HPDE6-E6E7 (cell line): Measurements from ENCODE around the gene SUSD4.

Experiments used
- DNase-seq: peaks from one replicate; pipeline ENCODE4 v3.0.0; 2011; ENCODE audit warnings: missing footprints; ENCODE audit errors: extremely low spot score

Gene SUSD4

GRCh38 chr1:223211323-223211985, 152.5 kb downstream of the SUSD4 start:
- DNase-seq = no peak

- no peak for DNase-seq
These were observed 153.2 kb downstream of the SUSD4 start for GRCh38 chr1:223210788-223211120.

- no peak for DNase-seq
These were observed 153.8 kb downstream of the SUSD4 start for GRCh38 chr1:223209992-223210787.

- no peak for DNase-seq
These were observed 154.6 kb downstream of the SUSD4 start for GRCh38 chr1:223209293-223209898.

- no peak for DNase-seq
These were observed 155.6 kb downstream of the SUSD4 start for GRCh38 chr1:223208164-223209076.

- no peak for DNase-seq
These were observed 156.5 kb downstream of the SUSD4 start for GRCh38 chr1:223207293-223208066.

- DNase-seq = no peak
These were observed 159.6 kb downstream of the SUSD4 start for GRCh38 chr1:223204424-223204823.

GRCh38 chr1:223203694-223204093, 160.3 kb downstream of the SUSD4 start:
- DNase-seq = no peak

- DNase-seq = no peak
These were observed 161.0 kb downstream of the SUSD4 start for GRCh38 chr1:223203034-223203408.

- DNase-seq = no peak
These were observed 161.5 kb downstream of the SUSD4 start for GRCh38 chr1:223202376-223203033.

- DNase-seq = no peak
These were observed 162.0 kb downstream of the SUSD4 start for GRCh38 chr1:223201967-223202366.

- DNase-seq = no peak
These were observed 163.1 kb downstream of the SUSD4 start for GRCh38 chr1:223200903-223201302.

- no peak for DNase-seq
These were observed 164.8 kb downstream of the SUSD4 start for GRCh38 chr1:223199094-223199647.

GRCh38 chr1:223198628-223198965, 165.4 kb downstream of the SUSD4 start:
- DNase-seq = no peak

GRCh38 chr1:223197923-223198627, 165.9 kb downstream of the SUSD4 start:
- DNase-seq = no peak

GRCh38 chr1:223189903-223190724, 173.9 kb downstream of the SUSD4 start:
- DNase-seq = no peak

GRCh38 chr1:223189525-223189902, 174.5 kb downstream of the SUSD4 start:
- DNase-seq = no peak

- DNase-seq = no peak
These were observed 175.2 kb downstream of the SUSD4 start for GRCh38 chr1:223188618-223189356.
